IMR-90 (cell line): ENCODE measurements around the gene CARMIL1. TPM values are rescaled to one million over a fixed set of nuclear protein-coding genes. Genes with fewer than 3 reads are reported as not detected.

Experiments
- ATAC-seq: fragments of 200-7000 bp; cut with Tn5 transposase; 2 replicates; pipeline ENCODE4 v1.9.1; 2020; ENCODE audit warnings: low read depth, mild to moderate bottlenecking, moderate library complexity
- BruUV-seq: library from RNA; stranded (reverse); fragments of 400-500 nt; replicated peaks from 2 replicates; lab custom pipeline; 2021; lab: Mats Ljungman, UMichigan
- CTCF ChIA-PET: fragments of 300-600 bp; formaldehyde crosslinking; extraction: SDS; loops from one replicate; lab custom pipeline; 2021; ENCODE audit warnings: antibody characterized with exemption; lab: Yijun Ruan, JAX
- POLR2A ChIA-PET: fragments of 300-600 bp; sonication (Branson Sonifier 250); formaldehyde crosslinking; loops from one replicate; lab custom pipeline; 2022; ENCODE audit warnings: antibody characterized with exemption; ENCODE audit not compliant: unreplicated experiment; lab: Charles Lee
- DNase-seq: peaks from one replicate; pipeline ENCODE4 v3.0.0; 2013
- H2AFZ ChIP-seq: replicated peaks from 2 replicates; pipeline ENCODE3; 2013; ENCODE audit warnings: low read length, mild to moderate bottlenecking; ENCODE audit not compliant: poor library complexity
- H2AK5ac ChIP-seq: 2 replicates; pipeline ENCODE4 v1.6.1; 2013; ENCODE audit warnings: low read depth, low read length, inconsistent platforms
- H2AK9ac ChIP-seq: replicated peaks from 2 replicates; pipeline ENCODE3; 2013; ENCODE audit warnings: mild to moderate bottlenecking, low read depth, low read length, moderate library complexity; ENCODE audit not compliant: poor library complexity
- H2BK120ac ChIP-seq: 2 replicates; pipeline ENCODE4 v1.6.1; 2013; ENCODE audit warnings: low read depth, low read length, inconsistent platforms
- H2BK15ac ChIP-seq: 3 replicates; pipeline ENCODE4 v1.6.1; 2013; ENCODE audit warnings: low read depth, low read length, inconsistent platforms
- H2BK20ac ChIP-seq: 2 replicates; pipeline ENCODE4 v1.6.1; 2013; ENCODE audit warnings: low read depth, mild to moderate bottlenecking, inconsistent platforms, low read length, moderate library complexity
- H2BK5ac ChIP-seq: 2 replicates; pipeline ENCODE4 v1.6.1; 2013; ENCODE audit warnings: mild to moderate bottlenecking, low read depth, low read length, inconsistent platforms; ENCODE audit not compliant: poor library complexity, severe bottlenecking
- H3K14ac ChIP-seq: replicated peaks from 2 replicates; pipeline ENCODE4 v1.6.1; 2013; ENCODE audit warnings: low read depth, low read length, inconsistent platforms
- H3K18ac ChIP-seq: 2 replicates; pipeline ENCODE4 v1.6.1; 2013; ENCODE audit warnings: low read depth, low read length, control low read depth
- H3K23ac ChIP-seq: 2 replicates; pipeline ENCODE4 v1.6.1; 2013; ENCODE audit warnings: low read depth, low read length, inconsistent platforms
- H3K27ac ChIP-seq: 2 replicates; pipeline ENCODE4 v1.5.1; 2013; ENCODE audit warnings: mild to moderate bottlenecking, control low read depth, low read length; ENCODE audit not compliant: insufficient read depth
- H3K27me3 ChIP-seq: 2 replicates; pipeline ENCODE4 v1.6.1; 2013; ENCODE audit warnings: low read length; ENCODE audit not compliant: control insufficient read depth, insufficient read depth
- H3K36me3 ChIP-seq: 2 replicates; pipeline ENCODE4 v1.6.1; 2013; ENCODE audit warnings: low read length, mixed read lengths; ENCODE audit not compliant: control insufficient read depth, insufficient read depth
- H3K4ac ChIP-seq: 2 replicates; pipeline ENCODE4 v1.6.1; 2013; ENCODE audit warnings: low read depth, low read length, inconsistent platforms
- H3K4me1 ChIP-seq: 2 replicates; pipeline ENCODE4 v1.6.1; 2013; ENCODE audit warnings: low read length, mixed read lengths; ENCODE audit not compliant: control insufficient read depth, insufficient read depth
- H3K4me2 ChIP-seq: 2 replicates; pipeline ENCODE4 v1.6.1; 2013; ENCODE audit warnings: low read depth, mild to moderate bottlenecking, control low read depth, low read length, moderate library complexity
- H3K4me3 ChIP-seq: 2 replicates; pipeline ENCODE4 v1.5.1; 2013; ENCODE audit warnings: low read depth, mild to moderate bottlenecking, control low read depth, low read length, moderate library complexity; ENCODE audit not compliant: insufficient read depth
- H3K56ac ChIP-seq: 2 replicates; pipeline ENCODE4 v1.6.1; 2013; ENCODE audit warnings: low read length, inconsistent platforms; ENCODE audit not compliant: insufficient read depth; ENCODE audit errors: extremely low read depth
- H3K79me1 ChIP-seq, 2 experiments: 2 replicates each; pipeline ENCODE4 v1.6.1; 2013; ENCODE audit warnings: low read length in 2 of 2, inconsistent platforms in 1 of 2, low read depth in 1 of 2
- H3K9ac ChIP-seq: 2 replicates; pipeline ENCODE4 v1.6.1; 2013; ENCODE audit warnings: low read depth, low read length, control low read depth
- H3K9me1 ChIP-seq: 2 replicates; pipeline ENCODE4 v1.6.1; 2013; ENCODE audit warnings: low read length, inconsistent platforms; ENCODE audit not compliant: insufficient read depth
- H3K9me3 ChIP-seq: 2 replicates; pipeline ENCODE4 v1.6.1; 2013; ENCODE audit warnings: low read length; ENCODE audit not compliant: control insufficient read depth, insufficient read depth
- H4K20me1 ChIP-seq: 2 replicates; pipeline ENCODE4 v1.6.1; 2013; ENCODE audit warnings: low read length, inconsistent platforms; ENCODE audit not compliant: insufficient read depth
- H4K5ac ChIP-seq: 2 replicates; pipeline ENCODE4 v1.6.1; 2013; ENCODE audit warnings: mild to moderate bottlenecking, low read depth, low read length, control low read depth
- H4K8ac ChIP-seq, 2 experiments: 2 replicates each; pipeline ENCODE4 v1.6.1; 2013; ENCODE audit warnings: low read depth in 2 of 2, low read length in 2 of 2, control low read depth in 1 of 2, inconsistent platforms in 1 of 2
- H4K91ac ChIP-seq: 2 replicates; pipeline ENCODE4 v1.6.1; 2013; ENCODE audit warnings: low read depth, low read length, inconsistent platforms; ENCODE audit not compliant: insufficient read depth
- BHLHE40 ChIP-seq: fragments of 150-350 bp; IDR thresholded peaks from 2 replicates; pipeline ENCODE4 v1.6.1; 2016; ENCODE audit warnings: mild to moderate bottlenecking, low read depth, low read length
- CEBPB ChIP-seq: IDR thresholded peaks from 2 replicates; pipeline ENCODE4 v1.6.1; 2012; ENCODE audit warnings: low read depth, low read length, improper control_type of control experiment
- CHD1 ChIP-seq: IDR thresholded peaks from 2 replicates; pipeline ENCODE4 v1.6.1; 2012; ENCODE audit warnings: low read depth, low read length, improper control_type of control experiment
- CTCF ChIP-seq: conservative IDR thresholded peaks from 2 replicates; pipeline ENCODE4 v1.5.1; 2012; ENCODE audit warnings: mild to moderate bottlenecking, low read depth, low read length, improper control_type of control experiment
- ELK1 ChIP-seq: fragments of 150-350 bp; IDR thresholded peaks from 2 replicates; pipeline ENCODE4 v1.6.1; 2016; ENCODE audit warnings: low read depth, mild to moderate bottlenecking, low read length, moderate library complexity, borderline replicate concordance
- FOS ChIP-seq: fragments of 150-350 bp; IDR thresholded peaks from 2 replicates; pipeline ENCODE4 v1.6.1; 2016; ENCODE audit warnings: low read depth, low read length
- MAFK ChIP-seq: IDR thresholded peaks from 2 replicates; pipeline ENCODE4 v1.6.1; 2012; ENCODE audit warnings: low read depth, low read length, improper control_type of control experiment
- MAZ ChIP-seq: IDR thresholded peaks from 2 replicates; pipeline ENCODE4 v1.6.1; 2012; ENCODE audit warnings: low read depth, mild to moderate bottlenecking, low read length, improper control_type of control experiment, moderate library complexity, borderline replicate concordance
- MXI1 ChIP-seq: IDR thresholded peaks from 2 replicates; pipeline ENCODE4 v1.6.1; 2012; ENCODE audit warnings: low read depth, mild to moderate bottlenecking, low read length, moderate library complexity, borderline replicate concordance
- NFE2L2 ChIP-seq: fragments of 150-350 bp; IDR thresholded peaks from 2 replicates; pipeline ENCODE4 v1.6.1; 2016; ENCODE audit warnings: low read depth, mild to moderate bottlenecking, low read length
- POLR2A ChIP-seq: IDR thresholded peaks from 2 replicates; pipeline ENCODE4 v1.6.1; 2012; ENCODE audit warnings: mild to moderate bottlenecking, low read depth, low read length
- RAD21 ChIP-seq: IDR thresholded peaks from 2 replicates; pipeline ENCODE4 v1.6.1; 2012; ENCODE audit warnings: low read length, improper control_type of control experiment
- RCOR1 ChIP-seq: IDR thresholded peaks from 2 replicates; pipeline ENCODE4 v1.6.1; 2012; ENCODE audit warnings: mild to moderate bottlenecking, low read length, improper control_type of control experiment; ENCODE audit not compliant: insufficient replicate concordance
- RFX5 ChIP-seq: IDR thresholded peaks from 2 replicates; pipeline ENCODE4 v1.8.0; 2012; ENCODE audit warnings: low read depth, mild to moderate bottlenecking, low read length, moderate library complexity
- SMC3 ChIP-seq: fragments of 150-350 bp; IDR thresholded peaks from 2 replicates; pipeline ENCODE4 v1.6.1; 2016; ENCODE audit warnings: low read depth, mild to moderate bottlenecking, antibody characterized with exemption, low read length, moderate library complexity
- USF2 ChIP-seq: fragments of 150-350 bp; IDR thresholded peaks from 2 replicates; pipeline ENCODE4 v1.6.1; 2017; ENCODE audit warnings: mild to moderate bottlenecking, antibody characterized with exemption, low read length, low read depth
- WGBS, 2 experiments: methylation state at CpG; one replicate each; pipeline versions ENCODE4 v1.1.5 to v1.1.7; 2013; ENCODE audit warnings: missing lambda C conversion rate in 2 of 2; ENCODE audit not compliant: insufficient read length in 1 of 2; ENCODE audit errors: extremely low coverage in 2 of 2; 5-methylcytosine and 5-hydroxymethylcytosine counted together
- dilution Hi-C: fragments of 300-500 bp; cut with HindIII; formaldehyde crosslinking; loops from one replicate; pipeline ENCODE4 v1.14.3; 2018; ENCODE audit warnings: low sequenced_read_pairs; ENCODE audit not compliant: unreplicated experiment
- in situ Hi-C: fragments of 300-500 bp; cut with MboI; formaldehyde crosslinking; loops from 3 replicates; pipeline ENCODE4 v1.14.3; 2019; ENCODE audit warnings: low sequenced_read_pairs, inconsistent platforms, mixed read lengths
- intact Hi-C: fragments of 100-400 bp; cut with micrococcal nuclease; formaldehyde crosslinking; loops from 2 replicates; pipeline ENCODE4 v1.10.0; 2022
- polyA plus RNA-seq, 3 experiments: library from polyadenylated mRNA; depleted of rRNA; stranded (reverse); fragments of >200 nt; gene quantifications; 2 replicates each; pipeline ENCODE4 v1.2.3, GENCODE V29; 2012; ENCODE audit warnings: low replicate concordance in 1 of 3
- total RNA-seq: library from RNA; depleted of rRNA; stranded (reverse); fragments of >200 nt; gene quantifications from 2 replicates; pipeline ENCODE4 v1.2.3, GENCODE V29; 2012

CARMIL1 gene
- total and polyA plus RNA-seq, 2 of the 4 experiments (the other 2 are of a cell fraction), result 1.3 to 2.9 TPM

GRCh38 chr6:25555188-25555587 is 276.0 kb downstream of the CARMIL1 start:
- intact Hi-C loops (loop anchor here (10.0 kb wide), 1 partner anchor 420 kb away; no protein-coding TSS in a partner anchor), dilution Hi-C loops (no loop called here), in situ Hi-C loops (loop anchor here (10.0 kb wide), 1 partner anchor 330 kb away; no protein-coding TSS in a partner anchor)
- Histone ChIP-seq H3K27ac (no peak overlapping the region), H3K4me1 (no peaks in the 10 kb centered on the region), H4K91ac (no peak overlapping the region), H2BK120ac (no peak overlapping the region), H3K56ac (no peak overlapping the region), H3K9me3 (no peaks in the 10 kb centered on the region), H3K14ac (no peak overlapping the region), H4K5ac (no peak overlapping the region), H3K79me1 (no peaks in the 10 kb centered on the region), H3K27me3 (no peaks in the 10 kb centered on the region), H4K20me1 (no peaks in the 10 kb centered on the region), H3K36me3 (no peaks in the 10 kb centered on the region), H3K4me2 (no peak overlapping the region), H2BK15ac (no peak overlapping the region), H2BK20ac (no peak overlapping the region), H2AK5ac (no peak overlapping the region), H3K9me1 (no peaks in the 10 kb centered on the region), H2BK5ac (no peak overlapping the region), H2AK9ac (no peak overlapping the region), H3K4me3 (no peak overlapping the region), H3K9ac (no peak overlapping the region), H3K18ac (no peak overlapping the region), H4K8ac (no peak overlapping the region), H3K4ac (no peak overlapping the region), H3K23ac (no peak overlapping the region), H2AFZ (no peak overlapping the region)
- ChIA-PET POLR2A (no interaction called here), CTCF (interaction anchor here (0.6 to 1.5 kb wide), 4 partner anchors 10 to 435 kb away, joined by 3 to 5 read pairs (median 4); no protein-coding TSS in a partner anchor)
- no TSS peak for BruUV-seq
- no peak for ATAC-seq
- WGBS, 2 experiments, result no CpG with 5 or more reads among the region's 2 CpGs
- no peak for TF ChIP-seq BHLHE40
- TF ChIP-seq CTCF, result no peak
- TF ChIP-seq MAZ, result no peak
- TF ChIP-seq NFE2L2, result no peak
- no peak for TF ChIP-seq MXI1
- TF ChIP-seq SMC3, result no peak
- no peak for TF ChIP-seq FOS
- TF ChIP-seq MAFK, result no peak
- no peak for TF ChIP-seq RFX5
- no peak for TF ChIP-seq USF2
- no peak for TF ChIP-seq CEBPB
- TF ChIP-seq CHD1, result no peak
- no peak for TF ChIP-seq POLR2A
- TF ChIP-seq RAD21, result no peak
- no peak for TF ChIP-seq ELK1
- TF ChIP-seq RCOR1, result no peak
- no peak for DNase-seq
